CD4-positive, alpha-beta T cell (primary cell): ENCODE results near the gene KPNA6. TPM values are rescaled to one million over a fixed set of nuclear protein-coding genes. Genes with fewer than 3 reads are reported as not detected.

ENCODE experiments used
- ATAC-seq: fragments of 200-7000 bp; cut with Tn5 transposase; one replicate; pipeline ENCODE4 v1.10.0; 2022; ENCODE audit warnings: mild to moderate bottlenecking; ENCODE audit not compliant: poor library complexity
- CTCF ChIA-PET: fragments of 350-600 bp; sonication (Branson Sonifier 250); formaldehyde crosslinking; loops from one replicate; lab custom pipeline; 2021; ENCODE audit warnings: antibody characterized with exemption, inconsistent platforms; lab: Charles Lee
- POLR2A ChIA-PET: fragments of 350-600 bp; sonication (Branson Sonifier 250); formaldehyde crosslinking; loops from one replicate; lab custom pipeline; 2021; ENCODE audit warnings: antibody characterized with exemption, inconsistent platforms; lab: Charles Lee
- DNase-seq, 14 experiments: peaks; one replicate each; pipeline ENCODE4 v3.0.0-alpha.2; 2013 to 2020; ENCODE audit warnings: mixed read lengths in 2 of 14
- H3K27ac ChIP-seq, 2 donors: one replicate each; pipeline versions ENCODE4 v1.5.1 to v1.7.0; 2013; ENCODE audit warnings: low read length in 2 of 2, low read depth in 1 of 2, mild to moderate bottlenecking in 1 of 2
- H3K27me3 ChIP-seq, 2 experiments: 1 replicate in 1 of 2; 2 replicates in 1 of 2; pipeline versions ENCODE4 v1.6.1 to v1.7.0; 2013; ENCODE audit warnings: low read length in 2 of 2, control low read depth in 1 of 2, mild to moderate bottlenecking in 1 of 2, moderate library complexity in 1 of 2; ENCODE audit not compliant: insufficient read depth in 2 of 2, control insufficient read depth in 1 of 2
- H3K36me3 ChIP-seq: one replicate; pipeline ENCODE4 v1.6.1; 2013; ENCODE audit warnings: low read length, control low read depth; ENCODE audit not compliant: insufficient read depth
- H3K4me1 ChIP-seq: one replicate; pipeline ENCODE4 v1.6.1; 2013; ENCODE audit warnings: low read length, control low read depth; ENCODE audit not compliant: insufficient read depth
- H3K4me3 ChIP-seq: one replicate; pipeline ENCODE4 v1.5.1; 2013; ENCODE audit warnings: mild to moderate bottlenecking, low read length, moderate library complexity
- H3K9me3 ChIP-seq, 2 experiments: 1 replicate in 1 of 2; 2 replicates in 1 of 2; pipeline versions ENCODE4 v1.6.1 to v1.7.0; 2013; ENCODE audit warnings: low read length in 2 of 2, mild to moderate bottlenecking in 2 of 2, control low read depth in 1 of 2, moderate library complexity in 1 of 2; ENCODE audit not compliant: control insufficient read depth in 1 of 2, insufficient read depth in 1 of 2
- H3K27ac Mint-ChIP-seq: one replicate; pipeline ENCODE4 v1.8.0; 2020; ENCODE audit warnings: mixed read lengths
- H3K27me3 Mint-ChIP-seq: one replicate; pipeline ENCODE4 v1.8.0; 2021; ENCODE audit warnings: mixed read lengths
- H3K36me3 Mint-ChIP-seq: one replicate; pipeline ENCODE4 v1.8.0; 2021; ENCODE audit warnings: low read depth, mixed read lengths
- H3K4me1 Mint-ChIP-seq: one replicate; pipeline ENCODE4 v1.8.0; 2021; ENCODE audit warnings: low read depth, mixed read lengths
- H3K4me3 Mint-ChIP-seq: one replicate; pipeline ENCODE4 v1.8.0; 2020; ENCODE audit warnings: mild to moderate bottlenecking, mixed read lengths
- H3K9me3 Mint-ChIP-seq: one replicate; pipeline ENCODE4 v1.8.0; 2020; ENCODE audit warnings: mixed read lengths
- intact Hi-C, 2 experiments: fragments of 100-400 bp; cut with DNase I in 1 of 2; cut with micrococcal nuclease in 1 of 2; formaldehyde crosslinking; loops; one replicate each; pipeline versions ENCODE4 v1.15.1 to v1.9.0; 2023 to 2025; cut with DNase I, micrococcal nuclease
- total RNA-seq, 174 experiments: library from RNA in 2 of 174; stranded (reverse) in 2 of 174; gene quantifications; one replicate each; pipeline ENCODE4 v1.2.3 and lab custom pipeline; 2021 to 2026
- TF ChIP-seq, protein P1 (sequence below): fragments of 200-600 bp; IDR thresholded peaks from one replicate; pipeline ENCODE4 v1.8.0; 2022; ENCODE audit warnings: antibody characterized with exemption, mild to moderate bottlenecking

The KPNA6 gene
- total RNA-seq, 2 experiments from 2014 or later = 47.1 to 47.8 TPM

DNA sequence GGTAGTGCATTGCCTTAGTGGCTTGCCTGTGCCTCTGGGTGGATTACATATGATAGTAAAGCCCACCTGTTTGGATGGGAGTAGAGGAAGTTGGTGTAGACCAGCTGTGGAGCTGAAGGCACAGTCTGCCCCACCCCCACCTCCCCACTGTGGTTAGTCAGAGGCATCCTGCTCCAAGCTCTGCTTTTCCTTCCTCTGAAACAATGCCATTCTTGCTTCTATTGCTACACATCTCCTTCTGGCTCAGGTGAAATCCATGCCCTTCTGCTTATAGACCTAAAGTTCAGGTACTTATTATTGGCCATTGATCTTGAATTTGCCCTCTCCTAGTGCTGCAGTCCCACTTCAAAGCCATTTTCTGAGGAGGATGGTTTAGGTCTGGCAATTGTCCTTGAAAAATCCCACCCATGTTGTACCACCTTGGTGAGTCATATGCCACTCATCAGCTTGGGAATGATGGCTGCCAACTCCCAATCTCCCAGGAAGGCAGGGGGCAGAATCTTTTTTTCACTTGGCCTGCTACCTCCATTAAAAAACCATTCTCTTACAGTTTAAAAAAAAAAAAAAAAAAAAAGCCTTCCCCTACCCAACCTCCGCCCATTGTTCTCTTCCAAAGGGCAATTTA, 64.9 kb downstream of the KPNA6 start:
- peak overlapping the region in 1 of 2 donors; percentile 24 for H3K27ac ChIP-seq
- DNase-seq = peak in 1 of 14 experiments; percentile 31
- no peaks in the 10 kb centered on the region for H3K27me3 ChIP-seq
- CTCF ChIA-PET = no interaction called here
- TF ChIP-seq, protein P1, sequence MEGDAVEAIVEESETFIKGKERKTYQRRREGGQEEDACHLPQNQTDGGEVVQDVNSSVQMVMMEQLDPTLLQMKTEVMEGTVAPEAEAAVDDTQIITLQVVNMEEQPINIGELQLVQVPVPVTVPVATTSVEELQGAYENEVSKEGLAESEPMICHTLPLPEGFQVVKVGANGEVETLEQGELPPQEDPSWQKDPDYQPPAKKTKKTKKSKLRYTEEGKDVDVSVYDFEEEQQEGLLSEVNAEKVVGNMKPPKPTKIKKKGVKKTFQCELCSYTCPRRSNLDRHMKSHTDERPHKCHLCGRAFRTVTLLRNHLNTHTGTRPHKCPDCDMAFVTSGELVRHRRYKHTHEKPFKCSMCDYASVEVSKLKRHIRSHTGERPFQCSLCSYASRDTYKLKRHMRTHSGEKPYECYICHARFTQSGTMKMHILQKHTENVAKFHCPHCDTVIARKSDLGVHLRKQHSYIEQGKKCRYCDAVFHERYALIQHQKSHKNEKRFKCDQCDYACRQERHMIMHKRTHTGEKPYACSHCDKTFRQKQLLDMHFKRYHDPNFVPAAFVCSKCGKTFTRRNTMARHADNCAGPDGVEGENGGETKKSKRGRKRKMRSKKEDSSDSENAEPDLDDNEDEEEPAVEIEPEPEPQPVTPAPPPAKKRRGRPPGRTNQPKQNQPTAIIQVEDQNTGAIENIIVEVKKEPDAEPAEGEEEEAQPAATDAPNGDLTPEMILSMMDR = no peak
- H3K9me3 ChIP-seq = no peaks in the 10 kb centered on the region
- Mint-ChIP-seq H3K27ac (peak overlapping the region; percentile 18), H3K4me3 (no peak overlapping the region), H3K9me3 (no peaks in the 10 kb centered on the region), H3K4me1 (peaks cover 19% of the 10 kb centered on the region), H3K36me3 (peaks cover 66% of the 10 kb centered on the region), H3K27me3 (no peaks in the 10 kb centered on the region)
- intact Hi-C loops = no loop called here
- POLR2A ChIA-PET = no interaction called here
- peaks cover 51% of the 10 kb centered on the region for H3K36me3 ChIP-seq
- no peak overlapping the region for H3K4me3 ChIP-seq
- H3K4me1 ChIP-seq = peaks cover 3% of the 10 kb centered on the region
- no peak for ATAC-seq

DNA sequence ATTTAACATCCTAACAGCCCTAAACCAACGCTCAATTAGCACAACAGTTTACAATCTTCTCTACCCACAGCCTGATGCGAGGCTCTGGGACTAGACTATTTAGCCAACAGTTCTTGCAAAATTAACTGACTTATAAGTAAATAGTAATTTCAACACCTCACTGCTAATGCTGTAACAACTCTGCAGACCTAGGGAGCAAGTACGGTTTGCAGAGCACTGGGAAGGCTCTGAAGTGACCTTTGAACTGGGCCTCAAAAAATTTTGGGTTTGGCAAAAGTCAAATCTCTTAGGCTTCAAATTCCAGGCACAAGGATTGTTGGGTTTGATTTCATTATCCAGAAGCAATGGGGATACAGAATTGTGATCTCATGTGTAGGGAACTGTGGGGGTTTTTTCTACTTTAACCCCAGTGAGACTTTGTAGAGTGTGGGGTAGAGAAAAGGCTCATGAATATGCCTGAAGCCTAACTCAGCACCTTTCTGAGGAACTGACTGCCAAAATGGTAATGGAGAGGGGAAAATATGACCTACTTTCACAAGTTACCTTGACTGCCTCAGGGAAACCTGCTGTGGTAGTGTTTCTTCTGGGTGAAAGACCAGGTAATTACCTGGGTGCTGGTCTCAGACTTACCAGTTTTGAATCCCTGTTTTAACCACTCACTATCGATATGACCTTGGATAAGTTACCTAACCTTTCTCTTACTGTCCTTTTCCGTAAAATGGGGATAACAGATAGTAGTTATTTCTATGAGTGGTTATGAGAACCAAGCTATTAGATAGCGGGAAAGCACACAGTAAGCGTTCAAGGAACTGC, 70.7 kb downstream of the KPNA6 start:
- ChIA-PET POLR2A (interaction anchor here (0.6 to 4.0 kb wide), 15 partner anchors 19 to 534 kb away, joined by 3 to 41 read pairs (median 5); partner anchors contain the start of genes BSDC1, CCDC28B, KPNA6 and LCK), CTCF (interaction anchor here (1.2 kb wide), 1 partner anchor 106 kb away, joined by 4 read pairs; the partner anchor contains the start of gene TMEM39B)
- Histone ChIP-seq H3K36me3 (no peaks in the 10 kb centered on the region), H3K4me1 (peaks cover 36% of the 10 kb centered on the region), H3K9me3 (no peaks in the 10 kb centered on the region), H3K27ac (peak overlapping the region; percentile 77 to 93), H3K4me3 (peak overlapping the region; percentile 90), H3K27me3 (no peaks in the 10 kb centered on the region)
- no peaks in the 10 kb centered on the region for H3K9me3 Mint-ChIP-seq
- peak overlapping the region; percentile 91 for H3K4me3 Mint-ChIP-seq
- intact Hi-C loops = loop anchor here in 1 of 2 experiments (1.0 kb wide), 2 partner anchors 70 to 216 kb away; partner anchors contain the start of genes BSDC1 and KPNA6
- H3K4me1 Mint-ChIP-seq = peaks cover 41% of the 10 kb centered on the region
- peaks cover 49% of the 10 kb centered on the region for H3K36me3 Mint-ChIP-seq
- no peak for DNase-seq
- TF ChIP-seq, protein P1 = no peak
- H3K27me3 Mint-ChIP-seq = no peaks in the 10 kb centered on the region
- no peak for ATAC-seq
- H3K27ac Mint-ChIP-seq = peak overlapping the region; percentile 93

DNA sequence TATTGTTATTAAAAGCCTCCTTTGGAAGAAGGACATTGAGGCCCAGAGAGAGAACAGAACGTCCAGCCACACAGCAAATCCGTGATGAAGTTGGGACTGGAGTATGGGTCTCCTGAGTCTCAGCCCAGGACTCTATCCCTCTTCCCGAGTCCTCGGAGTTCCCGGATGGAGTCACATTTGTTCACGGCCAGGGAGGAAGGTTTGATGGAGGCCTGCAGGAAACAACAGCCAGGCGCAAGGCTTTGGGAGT, 71.3 kb downstream of the KPNA6 start:
- no peaks in the 10 kb centered on the region for H3K27me3 Mint-ChIP-seq
- POLR2A ChIA-PET = interaction anchor here (0.6 to 4.0 kb wide), 16 partner anchors 18 to 535 kb away, joined by 3 to 41 read pairs (median 5); partner anchors contain the start of genes BSDC1, CCDC28B, KPNA6 and LCK
- Histone ChIP-seq H3K36me3 (peaks cover 5% of the 10 kb centered on the region), H3K27me3 (no peaks in the 10 kb centered on the region), H3K9me3 (no peaks in the 10 kb centered on the region), H3K4me3 (peak overlapping the region; percentile 90), H3K4me1 (peaks cover 41% of the 10 kb centered on the region), H3K27ac (peak overlapping the region; percentile 77 to 93)
- DNase-seq (no peak), ATAC-seq (no peak)
- H3K4me1 Mint-ChIP-seq = peaks cover 44% of the 10 kb centered on the region
- CTCF ChIA-PET = interaction anchor here (1.2 kb wide), 1 partner anchor 106 kb away, joined by 4 read pairs; the partner anchor contains the start of gene TMEM39B
- H3K27ac Mint-ChIP-seq = peak overlapping the region; percentile 93
- H3K4me3 Mint-ChIP-seq = peak overlapping the region; percentile 91
- TF ChIP-seq, protein P1 = no peak
- no peaks in the 10 kb centered on the region for H3K9me3 Mint-ChIP-seq
- intact Hi-C loops = loop anchor here in 1 of 2 experiments (1.0 kb wide), 2 partner anchors 71 to 215 kb away; partner anchors contain the start of genes BSDC1 and KPNA6
- H3K36me3 Mint-ChIP-seq = peaks cover 51% of the 10 kb centered on the region
